ENCODE results near the gene CCDC93. TPM values are rescaled to one million over a fixed set of nuclear protein-coding genes. Genes with fewer than 3 reads are reported as not detected.
"Not testable (repeated sequence)": the region's sequence is repeated elsewhere in the genome, so short reads cannot be mapped to it uniquely, and the experiment has no call there.

The CCDC93 gene
- total RNA-seq, 1 experiment from 2014 or later, result 15.2 TPM

GRCh38 chr2:118031566-118031965 is 17.7 kb upstream of the CCDC93 start:
- Histone ChIP-seq H3K27ac (no peak overlapping the region), H3K4me3 (no peak overlapping the region), H3K27me3 (replicated peaks) (peaks cover 7% of the 10 kb centered on the region; the same call in 1 of the 2 replicates), H3K36me3 (no peaks in the 10 kb centered on the region), H3K4me1 (replicated peaks) (no peaks in the 10 kb centered on the region), H3K9me3 (replicated peaks) (no peaks in the 10 kb centered on the region)
- DNase-seq (ENCODE audit: low read depth in 1 of 2, low spot score in 2 of 2), result no peak

DNA sequence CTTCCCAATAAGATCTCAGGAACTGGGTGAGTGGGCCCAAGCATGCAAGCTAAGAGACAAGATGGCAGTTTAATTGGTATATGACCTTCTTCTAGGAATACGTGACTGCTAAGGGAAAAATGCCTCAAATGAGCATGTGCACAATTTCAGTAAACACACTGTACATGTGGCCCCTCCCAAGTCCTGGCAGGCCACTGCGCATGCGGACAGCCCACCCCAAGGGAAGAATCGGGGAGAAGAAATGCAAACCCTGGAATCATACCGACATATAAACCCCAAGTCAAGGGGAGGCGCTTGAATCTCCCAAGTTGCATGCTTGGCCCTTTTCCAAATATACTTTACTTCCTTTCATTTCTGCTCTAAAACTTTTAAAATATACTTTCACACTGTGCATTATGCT is 15.2 kb upstream of the CCDC93 start:
- H3K4me3 ChIP-seq, result no peak overlapping the region
- no peaks in the 10 kb centered on the region for H3K4me1 ChIP-seq (replicated peaks)
- no peak overlapping the region for H3K27ac ChIP-seq
- H3K9me3 ChIP-seq (replicated peaks), result no peaks in the 10 kb centered on the region
- H3K36me3 ChIP-seq, result no peaks in the 10 kb centered on the region
- peaks cover 7% of the 10 kb centered on the region; the same call in 1 of the 2 replicates for H3K27me3 ChIP-seq (replicated peaks)
- DNase-seq (ENCODE audit: low read depth in 1 of 2, low spot score in 2 of 2), result no peak

DNA sequence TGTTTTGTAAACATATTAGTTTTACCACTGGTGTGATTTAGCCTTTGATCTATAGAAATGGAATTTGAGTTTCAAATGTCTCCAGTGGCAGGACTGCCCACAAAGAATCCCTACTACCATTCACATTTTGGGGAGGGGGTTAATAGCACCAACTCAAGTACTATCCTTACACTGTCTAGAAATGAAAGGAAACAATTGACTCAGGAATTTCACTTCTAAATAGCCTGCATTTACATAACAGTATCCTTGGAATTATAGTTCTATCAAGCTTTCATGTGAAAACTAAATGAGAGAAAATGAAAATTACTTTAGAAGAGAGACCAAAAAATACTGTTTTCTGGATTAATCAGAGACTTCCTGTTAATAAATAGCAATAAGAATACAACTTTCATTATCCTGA is 7.5 kb upstream of the CCDC93 start:
- Histone ChIP-seq H3K4me3 (no peak overlapping the region), H3K27ac (no peak overlapping the region), H3K4me1 (replicated peaks) (no peaks in the 10 kb centered on the region), H3K36me3 (no peaks in the 10 kb centered on the region), H3K27me3 (replicated peaks) (no peaks in the 10 kb centered on the region), H3K9me3 (replicated peaks) (no peaks in the 10 kb centered on the region)
- DNase-seq (ENCODE audit: low read depth in 1 of 2, low spot score in 2 of 2), result no peak

- no peak for DNase-seq (ENCODE audit: low read depth in 1 of 2, low spot score in 2 of 2)
- Histone ChIP-seq H3K9me3 (replicated peaks) (no peaks in the 10 kb centered on the region), H3K4me3 (no peak overlapping the region), H3K36me3 (no peaks in the 10 kb centered on the region), H3K27ac (no peak overlapping the region), H3K27me3 (replicated peaks) (no peaks in the 10 kb centered on the region), H3K4me1 (replicated peaks) (peaks cover under 1% of the 10 kb centered on the region)
Observed at GRCh38 chr2:118019821-118020220, 6.0 kb upstream of the CCDC93 start.

DNA sequence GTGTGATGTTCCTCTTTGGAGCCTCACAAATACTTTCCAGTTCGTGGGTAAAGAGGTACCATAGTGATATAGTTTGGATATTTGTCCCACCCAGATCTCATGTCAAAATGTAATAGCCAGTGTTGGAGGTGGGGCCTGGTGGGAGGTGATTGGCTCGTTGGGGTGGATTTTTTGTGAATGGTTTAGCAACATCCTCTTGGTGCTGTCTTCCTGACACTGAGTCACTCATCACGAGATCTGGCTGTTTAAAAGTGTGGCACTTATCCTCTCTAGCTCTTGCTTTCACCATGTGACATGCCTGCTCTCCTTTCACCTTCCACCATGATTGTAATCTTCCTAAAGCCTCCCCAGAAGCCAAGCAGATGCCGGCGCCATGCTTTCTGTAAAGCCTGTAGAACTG is 3.0 kb upstream of the CCDC93 start:
- DNase-seq (ENCODE audit: low read depth in 1 of 2, low spot score in 2 of 2), result no peak
- H3K4me1 ChIP-seq (replicated peaks), result peaks cover 12% of the 10 kb centered on the region
- H3K27ac ChIP-seq, result no peak overlapping the region
- no peaks in the 10 kb centered on the region for H3K9me3 ChIP-seq (replicated peaks)
- H3K4me3 ChIP-seq, result no peak overlapping the region
- peaks cover 10% of the 10 kb centered on the region for H3K36me3 ChIP-seq
- H3K27me3 ChIP-seq (replicated peaks), result no peaks in the 10 kb centered on the region

GRCh38 chr2:118015761-118016160 is 1.9 kb upstream of the CCDC93 start:
- H3K4me3 ChIP-seq; H3K27ac ChIP-seq; DNase-seq (ENCODE audit: low read depth in 1 of 2, low spot score in 2 of 2); H3K27me3 ChIP-seq (replicated peaks); H3K9me3 ChIP-seq (replicated peaks): not testable (repeated sequence)
- Histone ChIP-seq H3K4me1 (replicated peaks) (peaks cover 12% of the 10 kb centered on the region), H3K36me3 (peaks cover 10% of the 10 kb centered on the region)

- no peak overlapping the region for H3K27ac ChIP-seq
- H3K9me3 ChIP-seq (replicated peaks), result no peaks in the 10 kb centered on the region
- peaks cover 10% of the 10 kb centered on the region for H3K36me3 ChIP-seq
- no peaks in the 10 kb centered on the region for H3K27me3 ChIP-seq (replicated peaks)
- H3K4me1 ChIP-seq (replicated peaks), result peaks cover 12% of the 10 kb centered on the region
- peak overlapping the region; percentile 92 for H3K4me3 ChIP-seq
- no peak for DNase-seq (ENCODE audit: low read depth in 1 of 2, low spot score in 2 of 2)
Observed at GRCh38 chr2:118014492-118014824, 588 bp upstream of the CCDC93 start.

- peak; percentile 21 to 52 for DNase-seq (ENCODE audit: low read depth in 1 of 2, low spot score in 2 of 2)
- H3K9me3 ChIP-seq (replicated peaks), result no peaks in the 10 kb centered on the region
- H3K36me3 ChIP-seq, result peaks cover 17% of the 10 kb centered on the region
- H3K27me3 ChIP-seq (replicated peaks), result no peaks in the 10 kb centered on the region
- H3K27ac ChIP-seq, result 0 out of 2 replicates have a peak overlapping the region, but pooled peaks have one; percentile 26
- peak overlapping the region; percentile 92 for H3K4me3 ChIP-seq
- H3K4me1 ChIP-seq (replicated peaks), result peaks cover 12% of the 10 kb centered on the region
Observed at GRCh38 chr2:118013221-118013723, 598 bp downstream of the CCDC93 start.

- H3K27me3 ChIP-seq (replicated peaks), result no peaks in the 10 kb centered on the region
- no peaks in the 10 kb centered on the region for H3K9me3 ChIP-seq (replicated peaks)
- DNase-seq (ENCODE audit: low read depth in 1 of 2, low spot score in 2 of 2), result no peak
- no peak overlapping the region for H3K27ac ChIP-seq
- peaks cover 22% of the 10 kb centered on the region for H3K36me3 ChIP-seq
- peaks cover 12% of the 10 kb centered on the region for H3K4me1 ChIP-seq (replicated peaks)
- peak overlapping the region; percentile 92 for H3K4me3 ChIP-seq
Observed at GRCh38 chr2:118012778-118013177, 1.1 kb downstream of the CCDC93 start.

DNA sequence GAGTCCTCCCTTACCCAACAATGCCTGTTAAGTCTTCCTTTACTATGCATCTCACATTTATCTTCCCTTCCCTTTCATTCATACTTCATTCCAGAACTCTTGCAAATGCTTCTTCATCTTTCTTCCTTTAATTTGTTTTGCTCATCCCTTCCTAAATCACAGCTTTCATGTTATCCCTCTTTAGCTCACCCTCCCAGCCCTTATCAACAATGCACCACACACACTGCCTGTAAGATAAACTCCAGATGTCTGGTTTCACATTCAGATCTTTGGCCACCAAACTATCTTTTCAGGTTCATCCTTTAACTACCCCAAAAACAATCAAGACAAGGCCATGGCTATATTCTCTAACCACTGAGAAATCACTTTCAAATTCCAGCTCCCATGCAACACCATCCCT is 3.4 kb downstream of the CCDC93 start:
- Histone ChIP-seq H3K4me1 (replicated peaks) (peaks cover 12% of the 10 kb centered on the region), H3K27ac (no peak overlapping the region), H3K36me3 (peaks cover 42% of the 10 kb centered on the region), H3K27me3 (replicated peaks) (no peaks in the 10 kb centered on the region), H3K9me3 (replicated peaks) (no peaks in the 10 kb centered on the region), H3K4me3 (no peak overlapping the region)
- DNase-seq (ENCODE audit: low read depth in 1 of 2, low spot score in 2 of 2), result no peak

- H3K27ac ChIP-seq, result no peak overlapping the region
- H3K27me3 ChIP-seq (replicated peaks), result no peaks in the 10 kb centered on the region
- H3K36me3 ChIP-seq, result peaks cover 66% of the 10 kb centered on the region
- H3K4me1 ChIP-seq (replicated peaks), result no peaks in the 10 kb centered on the region
- H3K4me3 ChIP-seq, result no peak overlapping the region
- no peak for DNase-seq (ENCODE audit: low read depth in 1 of 2, low spot score in 2 of 2)
- H3K9me3 ChIP-seq (replicated peaks), result no peaks in the 10 kb centered on the region
Observed at GRCh38 chr2:118006861-118007260, 7.0 kb downstream of the CCDC93 start.

GRCh38 chr2:118006326-118006725 is 7.5 kb downstream of the CCDC93 start:
- no peak overlapping the region for H3K27ac ChIP-seq
- H3K36me3 ChIP-seq, result peaks cover 66% of the 10 kb centered on the region
- DNase-seq (ENCODE audit: low read depth in 1 of 2, low spot score in 2 of 2), result no peak
- H3K4me3 ChIP-seq, result no peak overlapping the region
- no peaks in the 10 kb centered on the region for H3K27me3 ChIP-seq (replicated peaks)
- no peaks in the 10 kb centered on the region for H3K4me1 ChIP-seq (replicated peaks)
- H3K9me3 ChIP-seq (replicated peaks), result no peaks in the 10 kb centered on the region

DNA sequence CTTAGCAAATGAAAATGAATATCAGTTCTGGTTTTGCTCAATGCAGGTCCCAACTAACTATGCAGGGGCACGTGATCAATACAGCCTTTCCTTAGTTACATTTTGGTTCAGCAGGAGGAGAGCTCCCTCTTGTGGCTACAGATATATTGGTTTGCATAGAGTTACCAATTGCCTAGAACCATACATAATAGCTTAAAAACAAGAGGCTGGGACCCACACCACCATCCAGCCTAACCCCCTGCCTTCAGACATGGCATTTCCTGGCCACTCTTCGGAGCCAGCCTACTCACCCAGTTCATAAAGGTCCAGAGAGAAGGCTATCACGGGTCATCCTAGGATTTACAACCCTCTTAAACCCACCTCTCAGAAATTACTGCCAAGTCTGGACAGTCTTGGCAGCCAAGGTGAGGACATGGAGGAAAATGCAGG is 10.5 kb downstream of the CCDC93 start:
- Histone ChIP-seq H3K9me3 (replicated peaks) (no peaks in the 10 kb centered on the region), H3K27ac (no peak overlapping the region)
- peak; percentile 55 to 76 for DNase-seq (ENCODE audit: low read depth in 1 of 2, low spot score in 2 of 2)

GRCh38 chr2:118000041-118000440 is 13.8 kb downstream of the CCDC93 start:
- no peak for DNase-seq (ENCODE audit: low read depth in 1 of 2, low spot score in 2 of 2)
- no peaks in the 10 kb centered on the region for H3K4me1 ChIP-seq (replicated peaks)
- peaks cover 72% of the 10 kb centered on the region for H3K36me3 ChIP-seq
- no peak overlapping the region for H3K4me3 ChIP-seq
- no peaks in the 10 kb centered on the region for H3K9me3 ChIP-seq (replicated peaks)
- no peaks in the 10 kb centered on the region for H3K27me3 ChIP-seq (replicated peaks)
- H3K27ac ChIP-seq, result no peak overlapping the region

More for the DNA sequence above, 10.5 kb downstream of the CCDC93 start:
- H3K4me1 ChIP-seq (replicated peaks), result no peaks in the 10 kb centered on the region
- no peak overlapping the region for H3K4me3 ChIP-seq
- H3K27me3 ChIP-seq (replicated peaks), result no peaks in the 10 kb centered on the region
- peaks cover 84% of the 10 kb centered on the region for H3K36me3 ChIP-seq

GRCh38 chr2:117997872-117998454 is 15.9 kb downstream of the CCDC93 start:
- Histone ChIP-seq H3K36me3 (peaks cover 62% of the 10 kb centered on the region), H3K27me3 (replicated peaks) (no peaks in the 10 kb centered on the region), H3K4me3 (no peak overlapping the region), H3K9me3 (replicated peaks) (no peaks in the 10 kb centered on the region), H3K4me1 (replicated peaks) (no peaks in the 10 kb centered on the region), H3K27ac (no peak overlapping the region)
- DNase-seq (ENCODE audit: low read depth in 1 of 2, low spot score in 2 of 2), result no peak

Measured in SJSA1 (cell line).